PC-9 (cell line): ENCODE data around the gene ATP13A5. TPM values are rescaled to one million over a fixed set of nuclear protein-coding genes. Genes with fewer than 3 reads are reported as not detected.
A peak's percentile ranks its signal among the peaks of the same experiment; 100 is the strongest.

ENCODE experiments used
- BruUV-seq: library from RNA; stranded (reverse); fragments of 400-500 nt; replicated peaks from 2 replicates; lab custom pipeline; 2021; lab: Mats Ljungman, UMichigan
- CTCF ChIA-PET: fragments of 300-600 bp; sonication (Branson Sonifier 250); formaldehyde crosslinking; loops from one replicate; lab custom pipeline; 2022; ENCODE audit warnings: antibody characterized with exemption; lab: Charles Lee
- POLR2A ChIA-PET: fragments of 300-600 bp; sonication (Branson Sonifier 250); formaldehyde crosslinking; loops from one replicate; lab custom pipeline; 2022; ENCODE audit warnings: antibody characterized with exemption; ENCODE audit not compliant: unreplicated experiment; lab: Charles Lee
- DNase-seq, 2 experiments: peaks; one replicate each; pipeline versions ENCODE4 v3.0.0 to v3.0.0-alpha.2; 2015 to 2022; ENCODE audit warnings: mixed read lengths in 1 of 2
- H2AFZ ChIP-seq: fragments of 200-600 bp; sonication (generic); 2 replicates; pipeline ENCODE4 v1.8.1; 2017; ENCODE audit warnings: antibody characterized with exemption
- H3F3A ChIP-seq: fragments of 200-600 bp; sonication (generic); 2 replicates; pipeline ENCODE4 v1.8.1; 2017; ENCODE audit warnings: antibody characterized with exemption, mild to moderate bottlenecking, low read depth; ENCODE audit not compliant: insufficient read depth
- H3K27ac ChIP-seq: fragments of 200-600 bp; sonication (generic); 2 replicates; pipeline ENCODE4 v1.6.1; 2016; ENCODE audit warnings: mixed run types
- H3K27me3 ChIP-seq: fragments of 200-600 bp; sonication (generic); 2 replicates; pipeline ENCODE4 v1.6.1; 2016; ENCODE audit warnings: low read depth, mixed run types; ENCODE audit not compliant: insufficient read depth
- H3K36me3 ChIP-seq: fragments of 200-600 bp; sonication (generic); 2 replicates; pipeline ENCODE4 v1.6.1; 2016; ENCODE audit warnings: low read depth, mixed run types
- H3K4me1 ChIP-seq: fragments of 200-600 bp; sonication (generic); replicated peaks from 2 replicates; pipeline ENCODE4 v1.6.1; 2016; ENCODE audit warnings: mixed run types; ENCODE audit not compliant: insufficient read depth
- H3K4me2 ChIP-seq: fragments of 200-600 bp; sonication (generic); 2 replicates; pipeline ENCODE4 v1.6.1; 2017; ENCODE audit warnings: mixed run types
- H3K4me3 ChIP-seq: fragments of 200-600 bp; sonication (generic); 2 replicates; pipeline ENCODE4 v1.6.1; 2016; ENCODE audit warnings: mixed run types
- H3K79me2 ChIP-seq: fragments of 200-600 bp; sonication (generic); 2 replicates; pipeline ENCODE4 v1.6.1; 2017; ENCODE audit warnings: low read depth, mixed run types
- H3K9me2 ChIP-seq: fragments of 200-600 bp; sonication (generic); 2 replicates; pipeline ENCODE4 v1.8.1; 2017; ENCODE audit warnings: mild to moderate bottlenecking; ENCODE audit not compliant: insufficient read depth
- H3K9me3 ChIP-seq: fragments of 200-600 bp; sonication (generic); 2 replicates; pipeline ENCODE4 v1.8.1; 2016; ENCODE audit warnings: low read depth; ENCODE audit not compliant: insufficient read depth
- H4K20me1 ChIP-seq: fragments of 200-600 bp; sonication (generic); 2 replicates; pipeline ENCODE4 v1.8.1; 2017; ENCODE audit not compliant: insufficient read depth
- EZH2 ChIP-seq: fragments of 200-600 bp; sonication (generic); IDR thresholded peaks from 2 replicates; pipeline ENCODE4 v1.8.0; 2017; ENCODE audit warnings: antibody characterized with exemption, low read depth
- intact Hi-C: fragments of 100-400 bp; cut with micrococcal nuclease; formaldehyde crosslinking; loops from one replicate; pipeline ENCODE4 v1.10.0; 2022; ENCODE audit not compliant: unreplicated experiment
- total RNA-seq: library from RNA; stranded (reverse); gene quantifications from 2 replicates; pipeline ENCODE4 v1.2.3, GENCODE V29; 2021
- TF ChIP-seq, protein P1 (sequence below): fragments of 200-600 bp; sonication (generic); conservative IDR thresholded peaks from 2 replicates; pipeline ENCODE4 v1.6.1; 2017; ENCODE audit warnings: mixed run types, antibody characterized with exemption, mild to moderate bottlenecking, moderate library complexity

Gene ATP13A5
- total RNA-seq, 1 experiment from 2014 or later, result not detected

DNA sequence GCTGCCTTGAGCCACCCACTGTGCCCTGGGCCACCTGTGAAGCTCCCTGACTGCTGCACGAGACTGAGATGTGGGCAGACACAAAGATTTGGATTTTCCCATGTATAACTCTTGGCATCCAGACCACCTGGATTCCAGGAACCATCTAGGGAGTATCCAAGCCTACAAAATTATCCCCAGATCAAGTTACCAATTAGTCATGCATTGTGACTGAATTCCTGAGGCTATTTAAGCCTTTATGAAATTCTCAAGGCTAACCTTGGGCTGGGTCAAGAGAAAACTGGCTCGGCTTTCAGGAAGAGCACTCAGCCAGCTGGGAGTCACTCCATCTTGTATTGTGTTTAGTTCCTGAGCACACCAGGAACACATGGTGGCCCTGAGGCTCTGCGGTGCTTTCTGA is 13.3 kb upstream of the ATP13A5 start:
- H3K4me1 ChIP-seq, result 0 out of 2 replicates have a peak, but pooled peaks cover 9% of the 10 kb centered on the region
- BruUV-seq, result no TSS peak
- no peak overlapping the region for H3K27ac ChIP-seq
- no peaks in the 10 kb centered on the region for H4K20me1 ChIP-seq
- H3F3A ChIP-seq, result no peaks in the 10 kb centered on the region
- no peak overlapping the region for H3K4me3 ChIP-seq
- 0 out of 2 replicates have a peak overlapping the region, but pooled peaks have one; percentile 14 for H3K4me2 ChIP-seq
- no peaks in the 10 kb centered on the region for H3K9me3 ChIP-seq
- DNase-seq, result peak; percentile 15 to 69
- peaks cover 23% of the 10 kb centered on the region; the same call in 1 of the 2 replicates for H3K27me3 ChIP-seq
- H3K9me2 ChIP-seq, result no peaks in the 10 kb centered on the region
- H3K36me3 ChIP-seq, result no peaks in the 10 kb centered on the region
- H2AFZ ChIP-seq, result peak overlapping the region; percentile 25; the same call in 1 of the 2 replicates
- no peaks in the 10 kb centered on the region for H3K79me2 ChIP-seq
- POLR2A ChIA-PET, result no interaction called here
- intact Hi-C loops, result no loop called here
- CTCF ChIA-PET, result no interaction called here
- TF ChIP-seq, protein P1, sequence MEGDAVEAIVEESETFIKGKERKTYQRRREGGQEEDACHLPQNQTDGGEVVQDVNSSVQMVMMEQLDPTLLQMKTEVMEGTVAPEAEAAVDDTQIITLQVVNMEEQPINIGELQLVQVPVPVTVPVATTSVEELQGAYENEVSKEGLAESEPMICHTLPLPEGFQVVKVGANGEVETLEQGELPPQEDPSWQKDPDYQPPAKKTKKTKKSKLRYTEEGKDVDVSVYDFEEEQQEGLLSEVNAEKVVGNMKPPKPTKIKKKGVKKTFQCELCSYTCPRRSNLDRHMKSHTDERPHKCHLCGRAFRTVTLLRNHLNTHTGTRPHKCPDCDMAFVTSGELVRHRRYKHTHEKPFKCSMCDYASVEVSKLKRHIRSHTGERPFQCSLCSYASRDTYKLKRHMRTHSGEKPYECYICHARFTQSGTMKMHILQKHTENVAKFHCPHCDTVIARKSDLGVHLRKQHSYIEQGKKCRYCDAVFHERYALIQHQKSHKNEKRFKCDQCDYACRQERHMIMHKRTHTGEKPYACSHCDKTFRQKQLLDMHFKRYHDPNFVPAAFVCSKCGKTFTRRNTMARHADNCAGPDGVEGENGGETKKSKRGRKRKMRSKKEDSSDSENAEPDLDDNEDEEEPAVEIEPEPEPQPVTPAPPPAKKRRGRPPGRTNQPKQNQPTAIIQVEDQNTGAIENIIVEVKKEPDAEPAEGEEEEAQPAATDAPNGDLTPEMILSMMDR, result no peak
- no peak for TF ChIP-seq EZH2

DNA sequence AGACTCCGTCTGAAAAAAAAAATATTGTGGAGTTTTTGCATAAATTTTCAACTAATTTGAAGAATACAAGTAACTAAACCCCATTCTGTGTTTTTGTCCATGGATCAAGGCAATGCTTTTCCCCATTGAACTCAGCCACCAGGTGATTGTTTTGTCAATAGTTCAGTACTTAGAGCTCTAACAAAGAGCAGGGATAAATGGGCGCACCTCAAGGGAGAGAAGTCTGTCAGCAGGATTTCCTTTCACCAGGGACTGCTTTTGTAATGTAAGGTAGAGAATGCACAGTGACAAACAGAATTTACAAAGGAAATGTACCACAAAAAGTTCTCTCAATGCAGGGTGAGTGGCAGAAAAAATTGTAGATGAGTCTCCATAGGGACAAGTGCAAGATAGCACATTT is 10.8 kb upstream of the ATP13A5 start:
- no peak for DNase-seq
- BruUV-seq, result no TSS peak

DNA sequence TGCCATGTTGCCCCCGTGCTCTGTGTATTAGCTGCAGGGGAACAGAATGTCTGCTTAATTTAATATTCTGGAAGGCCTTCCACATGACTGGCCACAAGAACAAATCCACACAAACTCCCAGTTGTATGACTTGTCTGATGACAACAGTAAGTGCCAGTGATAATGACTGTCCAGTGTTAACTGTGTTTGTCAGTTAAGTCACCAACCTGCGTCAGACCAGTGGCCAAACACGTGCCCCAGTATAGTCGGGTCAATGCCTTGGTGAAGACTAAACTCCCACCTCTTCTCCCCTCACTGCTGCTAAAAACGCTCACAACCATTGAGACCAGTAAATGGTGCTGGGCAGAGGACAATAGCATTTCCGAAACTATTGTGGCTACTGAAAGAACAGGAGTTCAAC is 9.8 kb upstream of the ATP13A5 start:
- no TSS peak for BruUV-seq
- intact Hi-C loops, result no loop called here
- CTCF ChIA-PET, result no interaction called here

More for the DNA sequence above, 10.8 kb upstream of the ATP13A5 start:
- ChIA-PET POLR2A (no interaction called here), CTCF (no interaction called here)
- Histone ChIP-seq H3F3A (no peaks in the 10 kb centered on the region), H3K4me3 (no peak overlapping the region), H3K9me2 (no peaks in the 10 kb centered on the region), H3K4me1 (0 out of 2 replicates have a peak, but pooled peaks cover 9% of the 10 kb centered on the region), H3K27me3 (peaks cover 44% of the 10 kb centered on the region), H3K79me2 (no peaks in the 10 kb centered on the region), H3K4me2 (no peak overlapping the region), H2AFZ (no peak overlapping the region), H3K27ac (no peak overlapping the region), H3K9me3 (no peaks in the 10 kb centered on the region), H4K20me1 (no peaks in the 10 kb centered on the region), H3K36me3 (no peaks in the 10 kb centered on the region)
- intact Hi-C loops, result no loop called here
- TF ChIP-seq, protein P1, result no peak
- no peak for TF ChIP-seq EZH2

More for the DNA sequence above, 9.8 kb upstream of the ATP13A5 start:
- Histone ChIP-seq H3K4me1 (0 out of 2 replicates have a peak, but pooled peaks cover 9% of the 10 kb centered on the region), H3F3A (no peaks in the 10 kb centered on the region), H3K4me3 (no peak overlapping the region), H3K27ac (no peak overlapping the region), H3K36me3 (no peaks in the 10 kb centered on the region), H3K9me3 (no peaks in the 10 kb centered on the region), H4K20me1 (no peaks in the 10 kb centered on the region), H2AFZ (no peak overlapping the region), H3K9me2 (no peaks in the 10 kb centered on the region), H3K27me3 (peaks cover 49% of the 10 kb centered on the region), H3K79me2 (no peaks in the 10 kb centered on the region), H3K4me2 (no peak overlapping the region)
- POLR2A ChIA-PET, result no interaction called here
- no peak for DNase-seq
- TF ChIP-seq, protein P1, result no peak
- TF ChIP-seq EZH2, result no peak
